Cerebellar cortex (tissue), 1 donor: ENCODE results near the gene TCEA3.

Experiments used
- DNase-seq: peaks from one replicate; pipeline ENCODE4 v3.0.0-alpha.2; 2015; ENCODE audit warnings: low spot score

TCEA3 gene

GRCh38 chr1:23367791-23368561, 56.6 kb downstream of the TCEA3 start:
- DNase-seq = peak; percentile 99

- DNase-seq = peak; percentile 21
These were observed 57.1 kb downstream of the TCEA3 start for GRCh38 chr1:23367451-23367790.

GRCh38 chr1:23366598-23366997, 58.0 kb downstream of the TCEA3 start:
- no peak for DNase-seq

GRCh38 chr1:23366146-23366545, 58.4 kb downstream of the TCEA3 start:
- no peak for DNase-seq

GRCh38 chr1:23362218-23362713, 62.3 kb downstream of the TCEA3 start:
- DNase-seq = no peak

GRCh38 chr1:23358310-23358875, 66.2 kb downstream of the TCEA3 start:
- DNase-seq = no peak

GRCh38 chr1:23357138-23357908, 67.2 kb downstream of the TCEA3 start:
- no peak for DNase-seq

- DNase-seq = no peak
These were observed 67.9 kb downstream of the TCEA3 start for GRCh38 chr1:23356471-23357137.

GRCh38 chr1:23354245-23354644, 70.3 kb downstream of the TCEA3 start:
- no peak for DNase-seq

- no peak for DNase-seq
These were observed 72.4 kb downstream of the TCEA3 start for GRCh38 chr1:23352096-23352695.

- DNase-seq = no peak
These were observed 78.6 kb downstream of the TCEA3 start for GRCh38 chr1:23345920-23346319.

GRCh38 chr1:23344987-23345472, 79.5 kb downstream of the TCEA3 start:
- DNase-seq = no peak

GRCh38 chr1:23344111-23344986, 80.2 kb downstream of the TCEA3 start, which contains the start of gene HNRNPR:
HNRNPR (minus strand) TSS chr1:23344284; CDS start chr1:23341008, 3,276 bp downstream.
- peak; percentile 99 for DNase-seq

GRCh38 chr1:23343221-23344110, 81.1 kb downstream of the TCEA3 start:
- DNase-seq = peak; percentile 28

GRCh38 chr1:23341931-23342692, 82.4 kb downstream of the TCEA3 start:
- DNase-seq = no peak

GRCh38 chr1:23339632-23340031, 84.9 kb downstream of the TCEA3 start:
- no peak for DNase-seq

- no peak for DNase-seq
These were observed 86.7 kb downstream of the TCEA3 start for GRCh38 chr1:23337869-23338268.

GRCh38 chr1:23331713-23332112, 92.8 kb downstream of the TCEA3 start:
- DNase-seq = no peak
